Activated CD8-positive, alpha-beta memory T cell treated with anti-CD3 and anti-CD28 coated beads, Interleukin-2, amount 50 U/mL, for 24 hours (primary cell): ENCODE data around the gene ESYT1.
A peak's percentile ranks its signal among the peaks of the same experiment; 100 is the strongest.
"Not testable (repeated sequence)": the region's sequence is repeated elsewhere in the genome, so short reads cannot be mapped to it uniquely, and the experiment has no call there.

ENCODE experiments used
- DNase-seq: peaks from one replicate; pipeline ENCODE4 v3.0.0-alpha.2; 2020; ENCODE audit errors: extremely low read depth

The ESYT1 gene

GRCh38 chr12:56156464-56157200 lies 28.6 kb downstream of the ESYT1 start:
- not testable (repeated sequence) for DNase-seq

DNA sequence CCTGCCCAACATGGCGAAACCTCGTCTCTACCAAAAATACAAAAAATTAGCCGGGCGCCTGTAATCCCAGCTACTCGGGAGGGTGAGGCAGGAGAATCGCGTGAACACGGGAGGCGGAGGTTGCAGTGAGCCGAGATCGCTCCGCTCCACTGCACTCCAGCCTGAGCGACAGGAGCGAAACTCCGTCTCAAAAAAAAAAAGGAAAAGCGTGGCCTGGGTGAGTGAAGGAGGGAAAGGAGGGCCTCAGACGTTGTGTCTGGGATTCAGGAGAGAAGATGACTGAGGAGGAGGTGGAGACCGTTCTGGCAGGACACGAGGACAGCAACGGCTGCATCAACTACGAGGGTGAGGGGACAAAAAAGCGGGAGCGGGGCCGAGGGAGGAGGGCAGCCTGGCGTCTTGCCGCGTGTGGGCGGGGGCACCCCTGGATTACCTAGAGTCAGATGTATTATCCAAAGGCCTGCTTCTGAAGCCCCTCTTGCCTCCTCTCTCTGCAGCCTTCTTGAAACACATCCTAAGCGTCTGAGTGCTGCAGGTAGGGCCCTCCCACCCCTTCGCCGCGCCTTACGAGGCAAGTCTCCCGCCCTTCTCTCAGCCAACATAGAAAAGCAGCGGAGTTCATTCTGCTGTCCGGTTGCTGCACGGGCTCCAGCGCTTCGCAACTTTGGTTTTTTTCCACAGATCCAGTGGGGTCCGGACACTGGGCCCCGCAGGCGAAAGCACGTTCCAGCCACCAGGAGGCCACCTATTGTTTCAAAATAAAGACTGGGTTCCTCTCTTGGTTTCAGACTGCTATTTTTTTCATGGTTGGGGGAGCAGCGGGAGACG lies 29.3 kb downstream of the ESYT1 start:
- peak; percentile 10 for DNase-seq

DNA sequence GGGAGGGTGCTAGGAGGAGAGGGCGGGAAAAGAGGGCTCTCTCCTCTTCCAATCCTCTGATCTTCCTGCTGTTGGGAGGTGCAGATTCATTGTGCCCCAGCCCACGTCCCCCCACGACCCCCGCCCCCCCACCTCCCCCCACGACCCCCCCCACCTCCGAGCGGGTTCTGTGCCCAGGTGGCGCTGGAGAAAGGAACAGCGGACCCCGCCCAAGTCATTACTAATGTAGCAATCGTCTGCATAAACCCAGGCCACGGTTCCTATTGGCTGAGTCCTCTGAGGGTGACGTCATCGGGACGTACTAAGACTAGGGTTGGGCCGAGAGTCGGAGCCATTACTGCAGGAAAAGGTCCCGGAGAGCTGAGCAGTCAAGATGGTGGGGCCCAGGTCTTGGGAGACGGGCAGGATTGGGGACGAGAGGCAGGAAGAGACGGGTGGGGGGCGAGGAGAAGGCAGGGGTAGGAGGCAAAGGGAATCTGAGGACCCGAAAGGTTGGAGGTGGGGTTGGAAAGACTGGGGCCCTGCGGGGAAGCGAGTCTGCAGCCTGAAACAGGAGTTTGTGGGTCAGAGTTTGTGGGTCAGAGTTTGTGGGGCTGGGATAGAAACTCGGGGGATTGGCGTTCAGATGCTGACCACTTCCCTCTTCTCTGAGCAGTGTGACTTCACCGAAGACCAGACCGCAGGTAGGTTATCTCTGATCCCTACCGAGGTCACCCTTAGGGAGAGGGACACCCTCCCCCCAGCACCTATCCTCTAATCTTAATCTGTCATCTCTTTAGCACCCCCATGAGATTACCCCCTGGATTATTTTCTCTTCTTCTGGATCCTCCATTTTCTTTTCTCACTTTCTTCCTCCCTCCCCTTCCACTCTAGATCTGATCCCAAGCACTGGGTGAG lies 30.2 kb downstream of the ESYT1 start, which contains the start of gene MYL6:
Gene MYL6, plus strand, starts transcription at position 331 of the 897 bp plus-strand sequence. Its CDS starts 43 bp downstream, at position 374.
- peak; percentile 74 for DNase-seq

- no peak for DNase-seq
These were observed 30.9 kb downstream of the ESYT1 start for GRCh38 chr12:56158926-56159461.

DNA sequence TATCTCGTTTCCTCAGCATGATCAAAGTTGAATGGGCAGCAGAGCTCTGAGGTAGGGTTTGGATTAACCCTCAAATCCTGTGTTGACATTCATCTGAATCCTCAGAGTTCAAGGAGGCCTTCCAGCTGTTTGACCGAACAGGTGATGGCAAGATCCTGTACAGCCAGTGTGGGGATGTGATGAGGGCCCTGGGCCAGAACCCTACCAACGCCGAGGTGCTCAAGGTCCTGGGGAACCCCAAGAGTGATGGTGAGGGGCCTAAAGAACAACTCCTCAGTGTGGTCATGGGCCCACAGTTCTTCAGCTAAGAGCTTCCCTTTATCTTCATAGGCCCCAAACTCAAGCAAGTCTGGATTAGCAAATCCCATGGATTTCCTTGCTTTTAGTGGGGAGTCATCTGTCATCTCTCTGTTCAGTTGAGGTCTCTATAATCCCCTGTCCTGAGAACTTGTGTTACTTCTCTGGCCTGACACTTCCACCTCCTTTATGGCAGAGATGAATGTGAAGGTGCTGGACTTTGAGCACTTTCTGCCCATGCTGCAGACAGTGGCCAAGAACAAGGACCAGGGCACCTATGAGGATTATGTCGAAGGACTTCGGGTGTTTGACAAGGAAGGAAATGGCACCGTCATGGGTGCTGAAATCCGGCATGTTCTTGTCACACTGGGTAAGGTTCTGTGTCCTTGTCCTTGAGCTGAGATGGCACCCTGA lies 31.6 kb downstream of the ESYT1 start:
- no peak for DNase-seq

- peak; percentile 7 for DNase-seq
These were observed 32.2 kb downstream of the ESYT1 start for GRCh38 chr12:56160193-56160763.

DNA sequence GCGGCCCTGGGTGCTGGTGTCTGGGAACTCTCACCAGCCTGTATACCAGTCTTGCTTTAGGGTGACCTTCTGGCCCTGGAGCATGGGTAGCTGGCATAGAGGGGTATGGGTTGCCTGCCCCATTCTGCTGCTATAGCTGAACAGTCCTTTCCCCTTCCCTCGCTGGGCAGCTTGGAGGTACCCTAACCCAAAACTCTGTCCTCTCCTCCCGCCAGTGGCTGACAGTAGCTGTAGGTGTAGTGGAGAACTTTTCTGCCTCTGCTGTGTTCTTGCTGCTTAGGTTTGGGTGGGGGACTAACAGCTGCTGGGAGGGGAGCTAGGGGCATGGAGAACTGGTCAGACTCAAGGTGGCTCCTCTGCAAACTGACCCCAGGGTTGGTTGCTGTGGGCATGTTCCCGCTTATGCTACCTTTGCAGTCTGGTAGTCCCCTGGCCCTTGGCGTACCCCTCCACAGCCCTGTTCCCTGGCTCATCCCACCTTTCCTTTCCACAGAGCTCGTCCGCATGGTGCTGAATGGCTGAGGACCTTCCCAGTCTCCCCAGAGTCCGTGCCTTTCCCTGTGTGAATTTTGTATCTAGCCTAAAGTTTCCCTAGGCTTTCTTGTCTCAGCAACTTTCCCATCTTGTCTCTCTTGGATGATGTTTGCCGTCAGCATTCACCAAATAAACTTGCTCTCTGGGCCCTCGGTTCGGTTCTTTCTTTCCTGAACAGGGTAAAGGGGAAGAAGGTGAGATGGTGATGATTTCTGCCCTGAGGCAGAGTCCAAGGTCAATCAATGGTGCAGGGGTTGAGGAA lies 33.0 kb downstream of the ESYT1 start:
- DNase-seq: no peak

DNA sequence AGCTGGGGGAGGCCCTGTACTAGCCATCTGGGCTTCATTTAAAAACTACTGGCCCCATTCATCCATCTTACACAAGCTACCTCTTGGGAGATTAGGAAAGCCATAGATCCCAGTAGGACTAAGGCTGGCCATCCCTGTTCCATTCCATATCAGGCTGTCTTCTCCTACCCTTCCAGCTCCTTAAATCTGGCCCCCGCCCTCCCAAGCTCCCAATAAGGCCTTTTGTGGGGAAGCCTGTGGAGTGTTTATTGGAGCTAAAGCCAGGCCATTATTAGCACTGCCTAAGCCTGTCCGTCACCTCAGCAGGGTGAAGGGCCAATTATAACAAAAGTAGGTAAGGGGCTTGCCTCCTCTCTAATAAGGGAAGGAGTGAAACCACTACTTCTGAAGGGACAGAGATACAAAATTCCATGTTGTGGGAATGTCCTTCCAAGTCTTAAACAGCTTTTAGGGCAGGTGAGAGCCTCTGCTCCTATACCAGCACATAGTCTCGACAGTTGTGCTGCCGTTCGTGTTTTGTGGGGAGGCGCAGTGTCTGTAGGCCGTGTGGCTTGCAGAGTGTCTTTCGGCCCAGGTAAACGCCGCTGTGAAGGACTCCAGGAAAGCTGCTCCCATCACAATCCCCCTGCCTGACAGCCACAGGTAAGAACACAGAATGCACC lies 33.8 kb downstream of the ESYT1 start:
- no peak for DNase-seq

DNA sequence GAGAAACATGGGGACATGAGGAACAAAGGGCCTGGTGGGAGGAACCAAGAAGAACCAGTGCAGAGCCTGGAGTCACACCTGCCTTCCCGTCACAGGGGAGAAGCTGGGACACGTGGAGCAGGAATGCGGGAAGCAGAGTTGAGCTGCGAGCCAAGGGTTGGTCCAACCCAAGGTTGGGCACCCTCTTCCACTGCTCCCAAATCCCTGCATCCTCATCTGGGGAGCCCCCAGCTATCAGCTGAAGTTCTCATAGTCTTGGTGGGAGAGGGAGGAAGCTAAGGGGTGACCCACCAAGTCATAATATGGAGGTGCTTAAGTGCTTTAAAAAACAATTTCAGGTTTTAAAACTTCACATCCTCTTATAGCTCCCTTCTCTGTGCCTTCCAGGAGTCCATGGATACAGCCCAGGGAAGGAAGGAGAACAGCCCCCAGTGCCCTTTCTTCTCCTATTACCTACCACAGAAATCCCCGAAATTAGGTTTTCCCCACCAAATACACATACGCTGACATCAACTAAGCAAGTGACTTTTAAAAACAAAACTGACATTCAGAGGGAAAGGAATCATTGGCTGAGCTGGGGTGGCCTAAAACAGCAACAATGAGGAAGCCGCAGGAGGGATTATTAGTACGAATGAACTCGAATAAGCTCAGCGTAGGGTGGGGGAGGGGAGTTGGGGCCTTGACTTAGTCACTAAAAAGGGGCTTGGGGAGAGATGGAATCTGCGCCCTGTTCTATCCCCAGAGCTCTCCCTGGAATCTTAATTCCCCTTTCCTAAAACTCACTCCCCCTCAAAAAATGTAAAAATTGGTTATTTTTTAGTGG lies 34.6 kb downstream of the ESYT1 start:
- DNase-seq: no peak

DNA sequence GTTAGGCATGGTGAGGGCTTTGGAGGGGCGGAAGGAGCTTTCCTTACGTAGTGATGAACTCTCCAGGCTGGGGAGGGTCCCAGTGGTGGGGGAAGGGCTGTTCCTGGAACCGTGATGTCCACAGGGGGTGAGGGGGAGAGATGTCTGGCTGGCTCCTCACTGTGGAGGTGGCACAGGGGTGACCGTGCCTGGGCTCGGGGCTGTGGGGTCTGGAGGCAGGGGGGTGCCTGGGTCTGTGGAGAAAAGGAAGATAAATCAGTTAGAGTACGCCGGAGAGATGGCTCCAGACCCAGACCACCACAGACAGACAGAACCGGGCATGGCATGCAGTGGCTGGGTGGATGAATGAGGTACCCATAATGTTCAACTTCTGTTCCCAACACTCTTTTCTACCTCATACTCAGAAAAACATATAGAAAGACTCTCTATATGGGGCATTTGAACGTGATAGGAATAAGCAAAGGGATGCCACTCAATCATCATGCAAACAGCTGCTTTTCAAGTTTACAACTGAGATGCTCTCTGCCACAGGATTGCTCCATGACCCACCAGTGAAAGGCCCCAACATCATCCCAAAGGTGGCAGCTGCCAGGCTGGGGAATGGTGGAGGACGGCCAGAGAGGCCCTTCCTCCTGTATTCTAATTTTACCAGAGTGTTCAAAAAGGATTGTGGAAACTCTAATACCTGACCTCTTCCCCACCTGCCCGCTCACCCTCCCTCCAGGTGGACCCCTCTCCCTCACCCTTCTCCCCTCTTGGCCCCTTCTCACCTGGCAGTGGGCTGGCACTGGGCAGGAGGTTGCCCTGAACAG lies 35.7 kb downstream of the ESYT1 start:
- no peak for DNase-seq

DNA sequence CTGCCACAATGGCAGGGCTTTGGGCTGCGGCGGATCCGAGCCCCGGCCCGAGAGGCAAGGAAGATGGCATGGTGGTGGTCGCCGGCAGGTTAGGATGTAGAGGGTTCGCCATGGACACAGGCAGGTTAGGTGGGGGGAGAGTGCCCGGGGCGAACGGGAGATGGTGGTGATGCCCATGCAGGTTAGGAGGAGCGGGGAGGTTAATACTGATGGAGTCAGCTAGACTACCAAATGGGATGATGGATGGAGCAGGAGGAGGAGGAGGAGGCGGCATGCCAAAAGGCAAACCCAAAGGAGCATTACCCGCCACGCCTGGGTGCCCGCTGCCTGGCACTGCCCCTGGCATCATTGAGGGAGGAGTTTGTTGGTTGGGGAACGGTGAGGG lies 36.3 kb downstream of the ESYT1 start:
- no peak for DNase-seq

GRCh38 chr12:56165369-56165768 lies 37.3 kb downstream of the ESYT1 start:
- DNase-seq: no peak

DNA sequence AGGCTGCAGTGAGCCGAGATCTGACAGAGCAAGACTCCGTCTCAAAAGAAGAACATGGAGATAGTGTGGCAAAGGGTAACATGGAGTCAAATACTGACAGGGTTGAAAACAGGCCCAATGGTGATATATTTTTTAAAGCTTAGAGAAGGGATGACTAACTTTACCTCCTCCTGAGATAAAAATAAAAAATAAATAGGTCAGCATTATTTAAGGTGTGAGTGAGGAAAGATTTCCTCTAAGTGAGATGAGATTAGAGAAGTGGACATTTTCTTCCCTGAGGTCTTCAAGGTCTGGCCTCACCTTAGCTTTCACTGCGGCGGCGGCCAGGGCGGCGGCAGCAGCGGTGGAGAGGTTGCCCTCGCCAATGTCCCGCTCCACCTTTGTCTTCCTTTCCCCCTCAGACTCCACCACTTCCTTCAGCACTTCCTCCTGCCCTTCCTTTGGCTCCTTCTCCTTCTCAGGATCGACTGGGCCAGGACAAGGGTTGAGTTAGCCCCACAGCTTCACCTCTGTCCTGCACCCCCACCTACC lies 41.2 kb downstream of the ESYT1 start:
- DNase-seq: no peak

DNA sequence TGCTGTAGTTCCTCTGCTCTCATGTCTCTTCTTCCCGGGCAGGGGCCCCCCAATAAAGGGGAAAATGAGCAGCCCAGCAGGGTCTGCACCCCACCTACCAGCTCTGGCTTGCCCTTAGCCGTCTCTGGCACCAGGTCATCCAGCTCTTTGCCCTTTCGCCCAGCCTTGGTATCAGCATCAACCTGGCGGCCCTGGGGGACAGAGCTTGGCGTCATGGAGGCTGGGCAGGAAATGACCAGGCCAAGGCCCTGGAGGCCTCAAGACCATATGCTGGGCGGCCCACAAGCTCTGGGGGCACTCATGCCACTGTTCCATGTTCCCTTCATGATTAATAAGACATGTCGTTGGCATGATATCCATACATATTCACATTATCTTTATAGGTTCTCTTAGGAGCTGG lies 44.8 kb downstream of the ESYT1 start:
- no peak for DNase-seq

DNA sequence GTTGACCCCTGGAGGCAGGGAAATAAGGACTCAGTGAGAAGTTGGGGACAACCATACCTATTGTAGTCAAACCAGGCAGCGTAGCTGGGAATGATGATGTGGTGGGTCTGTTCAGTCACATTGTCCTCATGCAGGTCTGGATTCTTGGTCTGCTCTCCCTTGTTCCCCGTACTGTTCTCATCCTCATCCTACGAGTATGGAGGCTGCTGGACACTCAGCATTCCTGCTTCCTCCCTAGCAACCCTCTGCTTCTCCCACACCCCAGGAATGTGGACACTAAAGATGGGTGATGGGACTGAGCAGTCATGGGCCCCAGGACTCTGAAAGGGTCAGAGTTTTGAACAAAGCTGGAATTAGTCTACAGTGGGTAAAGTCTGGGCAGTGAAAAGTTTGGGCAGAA lies 50.3 kb downstream of the ESYT1 start:
- no peak for DNase-seq

DNA sequence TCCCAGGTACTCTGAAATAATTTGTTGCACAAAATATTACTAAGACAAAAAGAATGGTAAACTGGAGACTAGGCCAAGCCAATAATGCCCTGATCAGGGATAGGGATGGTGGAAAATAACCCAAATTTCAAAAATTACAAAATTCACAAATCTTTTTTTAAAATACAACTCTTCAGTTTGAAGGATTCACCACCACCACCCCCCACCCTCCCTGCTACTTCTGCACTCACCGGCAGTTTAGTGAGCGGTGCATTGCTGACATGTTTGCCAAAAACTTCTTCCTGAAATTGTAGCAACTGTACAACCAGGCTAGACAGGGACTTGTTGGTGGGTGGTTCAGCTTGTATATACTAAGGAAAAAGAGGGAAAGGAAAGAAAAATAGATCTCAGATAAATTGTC lies 58.9 kb downstream of the ESYT1 start:
- no peak for DNase-seq

GRCh38 chr12:56188131-56188777 lies 60.2 kb downstream of the ESYT1 start:
- DNase-seq: no peak
